Choroid plexus epithelial cell (primary cell): Measurements from ENCODE around the gene EHMT1.

Experiments
- DNase-seq: peaks from one replicate; pipeline ENCODE4 v3.0.0-alpha.2; 2010; ENCODE audit warnings: low read depth
- H3K4me3 ChIP-seq: 2 replicates; pipeline ENCODE4 v1.5.1; 2011; ENCODE audit warnings: low read depth, mild to moderate bottlenecking, control low read depth, low read length, moderate library complexity
- CTCF ChIP-seq: conservative IDR thresholded peaks from 2 replicates; pipeline ENCODE4 v1.5.1; 2011; ENCODE audit warnings: low read depth, mild to moderate bottlenecking, control low read depth, inconsistent platforms, low read length, moderate library complexity

The EHMT1 gene

GRCh38 chr9:137832830-137833590, 214.2 kb downstream of the EHMT1 start:
- TF ChIP-seq CTCF: no peak
- H3K4me3 ChIP-seq: no peak overlapping the region
- DNase-seq: no peak

GRCh38 chr9:137833721-137834613, 215.2 kb downstream of the EHMT1 start:
- no peak for TF ChIP-seq CTCF
- no peak for DNase-seq
- H3K4me3 ChIP-seq: no peak overlapping the region

GRCh38 chr9:137834846-137835546, 216.2 kb downstream of the EHMT1 start:
- no peak for TF ChIP-seq CTCF
- no peak for DNase-seq
- no peak overlapping the region for H3K4me3 ChIP-seq

GRCh38 chr9:137836151-137836830, 217.5 kb downstream of the EHMT1 start:
- DNase-seq: no peak
- no peak overlapping the region for H3K4me3 ChIP-seq
- no peak for TF ChIP-seq CTCF

- H3K4me3 ChIP-seq: no peak overlapping the region
- TF ChIP-seq CTCF: no peak
- no peak for DNase-seq
Observed at GRCh38 chr9:137836831-137837241, 218.0 kb downstream of the EHMT1 start.
